ENCODE results near the gene CD247. TPM values are rescaled to one million over a fixed set of nuclear protein-coding genes. Genes with fewer than 3 reads are reported as not detected.

The CD247 gene
- total RNA-seq (2022; extraction: Qiagen RNA extraction; ENCODE audit: low read depth), result 0.15 to 0.34 TPM (median 0.24 TPM) in 5 replicates

DNA sequence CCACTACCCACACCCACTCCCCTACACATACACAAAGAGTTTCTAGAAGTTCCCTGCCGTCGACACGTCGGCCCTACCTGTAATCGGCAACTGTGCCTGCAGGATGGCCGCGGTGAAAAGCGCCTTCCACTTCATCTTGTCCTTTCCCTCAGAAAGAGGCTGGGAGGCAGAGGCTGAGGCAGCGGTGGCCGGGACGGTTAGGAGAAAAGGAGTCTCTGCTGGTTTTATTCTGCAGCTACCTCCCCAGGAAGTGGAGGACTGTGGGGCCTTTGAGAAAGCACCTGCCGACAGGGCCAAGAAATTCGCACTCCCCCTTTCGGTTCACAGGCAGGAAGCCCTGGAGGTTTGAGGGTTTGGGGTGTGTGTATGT lies at the start of gene CD247:
Gene CD247 (minus strand): TSS at position 199 of the 370 bp plus-strand sequence. CDS start 64 bp downstream, at position 135.

DNA sequence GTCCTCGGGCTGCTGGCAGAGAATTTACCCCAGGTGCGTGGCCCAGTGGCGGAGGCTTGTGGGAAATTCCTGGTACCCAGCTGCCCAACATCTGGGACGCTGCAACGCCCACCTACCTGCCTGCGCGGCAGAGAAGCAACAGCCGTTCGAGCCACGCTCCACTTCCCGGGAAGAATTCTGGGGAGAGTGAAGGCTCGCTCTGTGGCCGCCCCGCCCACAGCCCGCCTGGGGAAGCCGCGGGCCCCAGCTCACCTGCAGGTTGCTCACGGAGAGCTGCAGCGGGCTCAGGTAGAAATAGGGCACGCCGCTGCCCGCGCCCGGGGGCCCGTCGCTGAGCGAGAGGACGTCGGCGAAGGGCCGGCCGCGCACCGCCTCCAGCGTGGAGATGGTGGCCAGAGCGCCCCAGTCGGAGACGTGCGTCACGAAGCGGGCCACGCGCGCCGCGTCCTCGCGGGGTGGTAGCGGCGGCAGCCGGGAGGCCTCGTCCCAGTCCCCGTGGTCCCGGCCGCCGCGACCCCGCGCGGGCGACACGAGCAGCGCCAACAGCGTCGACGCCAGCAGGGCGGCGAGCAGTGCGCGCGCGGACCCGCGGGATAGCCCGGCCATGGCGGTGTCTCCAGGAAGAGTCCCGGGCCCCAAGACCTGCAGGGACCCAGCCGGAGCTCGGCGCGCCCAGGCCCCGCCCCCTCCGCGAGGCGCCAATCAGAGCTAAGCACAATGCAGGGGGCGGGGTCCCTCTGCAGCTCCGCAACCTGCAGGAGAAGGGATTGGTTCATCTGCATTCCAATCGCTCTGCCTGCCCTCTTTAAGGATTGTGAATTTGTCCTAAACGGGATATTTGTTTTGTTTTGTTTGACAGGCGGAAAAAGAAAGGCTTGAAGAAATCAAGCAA lies 35.1 kb upstream of the CD247 start, which contains the start of gene CREG1:
Gene CREG1 (minus strand): TSS at position 627 of the 892 bp plus-strand sequence.

Other genes with a start within 250 kb of the CD247 start
- 54.7 to 102 TPM (median 89.3 TPM) in 5 replicates for gene CREG1, start 35.2 kb upstream of the CD247 start, total RNA-seq (2022; extraction: Qiagen RNA extraction; ENCODE audit: low read depth)
- 0.06 to 0.16 TPM (median 0.11 TPM) in 4 of 5 replicates, not detected in the other for gene RCSD1, start 111.7 kb upstream of the CD247 start, total RNA-seq (2022; extraction: Qiagen RNA extraction; ENCODE audit: low read depth)
- 98.5 to 123 TPM (median 109 TPM) in 5 replicates for gene MPZL1, start 203.5 kb upstream of the CD247 start, total RNA-seq (2022; extraction: Qiagen RNA extraction; ENCODE audit: low read depth)

All from A549 treated with RU486 at 1 μM for 4 hours (cell line).